DND-41 (cell line): ENCODE results near the gene LMX1B.

Experiments
- CTCF ChIP-seq: IDR thresholded peaks from 2 replicates; pipeline ENCODE4 v1.5.1; 2012; ENCODE audit warnings: borderline replicate concordance, low read length, moderate library complexity, mild to moderate bottlenecking; ENCODE audit not compliant: poor library complexity, severe bottlenecking; ENCODE audit errors: extremely low read depth
- EZH2 ChIP-seq: IDR thresholded peaks from 3 replicates; pipeline ENCODE4 v1.6.1; 2012; ENCODE audit warnings: borderline replicate concordance, low read depth, mild to moderate bottlenecking, moderate library complexity, low read length, inconsistent platforms; ENCODE audit not compliant: severe bottlenecking

- TF ChIP-seq CTCF (no peak), EZH2 (no peak)
Observed at GRCh38 chr9:126688617-126689016, 74.9 kb downstream of the LMX1B start.
